OCI-LY7 (cell line): ENCODE data around the gene ZBTB33.

Experiments used
- CTCF ChIP-seq: fragments of 200-600 bp; sonication (generic); conservative IDR thresholded peaks from 2 replicates; pipeline ENCODE4 v1.5.1; 2014; ENCODE audit warnings: mild to moderate bottlenecking, antibody characterized with exemption, low read length, moderate library complexity, mixed read lengths
- EZH2phosphoT487 ChIP-seq: fragments of 200-600 bp; sonication (generic); IDR thresholded peaks from 2 replicates; pipeline ENCODE4 v1.6.1; 2018; ENCODE audit warnings: low read depth, borderline replicate concordance, mild to moderate bottlenecking, mixed run types, antibody characterized with exemption, low read length, moderate library complexity, mixed read lengths

DNA sequence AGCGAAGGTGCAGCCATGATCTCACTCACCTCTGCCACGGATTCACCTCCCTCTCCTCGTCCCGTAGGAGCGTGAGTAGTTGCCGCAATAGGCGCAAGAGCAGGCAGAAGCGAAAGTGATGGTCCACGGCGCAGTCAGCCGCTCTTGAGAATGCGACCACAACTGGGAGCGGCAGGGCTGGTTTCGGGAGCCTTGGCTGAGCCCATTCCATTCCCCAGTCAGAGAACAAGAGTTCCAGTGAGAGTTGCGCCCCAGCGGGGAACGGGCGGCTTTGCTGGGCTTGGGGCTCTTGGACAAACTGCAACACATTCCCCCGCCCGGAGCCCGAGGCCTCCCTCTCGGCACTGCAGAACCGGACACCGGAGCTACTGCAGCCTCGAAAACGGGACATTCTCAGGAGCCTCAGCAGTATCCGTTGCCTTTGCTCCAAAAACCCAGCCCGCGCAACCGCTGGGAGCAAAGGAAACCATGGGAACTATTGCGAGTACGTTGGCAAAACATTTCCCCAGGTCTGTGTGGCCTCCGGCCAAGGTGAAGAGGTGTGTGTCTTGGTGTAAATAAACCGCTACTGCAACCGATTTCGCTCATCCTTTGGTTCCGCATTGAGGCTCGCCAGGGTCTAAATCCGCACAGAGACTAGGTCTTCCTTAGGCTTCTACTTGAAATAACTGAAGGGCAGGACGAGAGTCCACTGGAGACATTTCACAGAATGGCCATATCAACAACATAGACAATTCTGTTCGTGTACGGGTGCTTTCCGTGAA, 5.7 kb upstream of the ZBTB33 start:
- TF ChIP-seq CTCF, result no peak
- TF ChIP-seq EZH2phosphoT487, result no peak
